ENCODE data around the gene ATP10D.

GRCh38 chr4:47624031-47624441, 139.0 kb downstream of the ATP10D start:
- TF ChIP-seq HDAC1 (IDR thresholded peaks at IDR 0.05) (no peak), RAD21 (CRISPR knock-in tag; conservative IDR thresholded peaks at IDR 0.05 in 1 of 2, IDR thresholded peaks at IDR 0.05 in 1 of 2) (no peak), CTCF (IDR thresholded peaks at IDR 0.05 in 2 of 3, conservative IDR thresholded peaks at IDR 0.05 in 1 of 3; ENCODE audit: insufficient read depth in 2 of 3, low read depth in 1 of 3, low read length in 3 of 3) (no peak), NR2C2 (CRISPR knock-in tag; IDR thresholded peaks at IDR 0.05) (no peak), NR2C2 (tag; IDR thresholded peaks at IDR 0.05) (no peak), POLR2AphosphoS5 (IDR thresholded peaks at IDR 0.05; ENCODE audit: control insufficient read depth, insufficient read depth, low read depth, low read length) (no peak), YY1 (IDR thresholded peaks at IDR 0.05; ENCODE audit: borderline replicate concordance in 1 of 3, control insufficient read depth in 1 of 3, extremely low read depth in 1 of 3, insufficient read depth in 3 of 3, insufficient read length in 1 of 3, insufficient replicate concordance in 2 of 3, low read depth in 1 of 3, low read length in 2 of 3) (no peak), TBL1XR1 (IDR thresholded peaks at IDR 0.05; ENCODE audit: low read length in 2 of 2) (no peak), EP300 (IDR thresholded peaks at IDR 0.05; ENCODE audit: low read length) (no peak), CTBP1 (IDR thresholded peaks at IDR 0.05; ENCODE audit: borderline replicate concordance) (no peak)
